Trophoblast cell (in vitro differentiated cells and primary cell): Measurements from ENCODE around the gene GALNT8.

Source experiments
- DNase-seq, 2 donors: peaks; one replicate each; pipeline ENCODE4 v3.0.0-alpha.2; 2016
- H2AFZ ChIP-seq: 2 replicates; pipeline ENCODE4 v1.6.1; 2013; ENCODE audit warnings: low read length, moderate library complexity, mild to moderate bottlenecking; ENCODE audit not compliant: insufficient read depth, poor library complexity
- H2AK5ac ChIP-seq: 2 replicates; pipeline ENCODE4 v1.6.1; 2013; ENCODE audit warnings: mild to moderate bottlenecking, low read length
- H2BK120ac ChIP-seq: 2 replicates; pipeline ENCODE4 v1.6.1; 2013; ENCODE audit warnings: low read length, mild to moderate bottlenecking, moderate library complexity; ENCODE audit not compliant: insufficient read depth, poor library complexity
- H2BK12ac ChIP-seq: 2 replicates; pipeline ENCODE4 v1.6.1; 2013; ENCODE audit warnings: mild to moderate bottlenecking, low read length, moderate library complexity
- H2BK5ac ChIP-seq: 2 replicates; pipeline ENCODE4 v1.6.1; 2013; ENCODE audit warnings: low read length, low read depth, moderate library complexity, mild to moderate bottlenecking; ENCODE audit not compliant: poor library complexity
- H3K14ac ChIP-seq: 2 replicates; pipeline ENCODE4 v1.6.1; 2013; ENCODE audit warnings: mild to moderate bottlenecking, low read length
- H3K18ac ChIP-seq: 2 replicates; pipeline ENCODE4 v1.6.1; 2013; ENCODE audit warnings: mild to moderate bottlenecking, low read length
- H3K23ac ChIP-seq: 2 replicates; pipeline ENCODE4 v1.6.1; 2013; ENCODE audit warnings: low read length
- H3K27ac ChIP-seq: 2 replicates; pipeline ENCODE4 v1.5.1; 2013; ENCODE audit warnings: low read depth, mild to moderate bottlenecking, inconsistent platforms, low read length, moderate library complexity
- H3K27me3 ChIP-seq: 2 replicates; pipeline ENCODE4 v1.6.1; 2013; ENCODE audit warnings: inconsistent platforms, mild to moderate bottlenecking, low read length, moderate library complexity; ENCODE audit not compliant: insufficient read depth
- H3K36me3 ChIP-seq, 2 experiments: 1 replicate in 1 of 2; 2 replicates in 1 of 2; pipeline ENCODE4 v1.6.1; 2013; ENCODE audit warnings: low read length in 2 of 2, mild to moderate bottlenecking in 2 of 2, moderate library complexity in 1 of 2; ENCODE audit not compliant: insufficient read depth in 2 of 2, control insufficient read depth in 1 of 2
- H3K4ac ChIP-seq: 2 replicates; pipeline ENCODE4 v1.6.1; 2013; ENCODE audit warnings: low read depth, mild to moderate bottlenecking, low read length, moderate library complexity
- H3K4me1 ChIP-seq, 2 experiments: 1 replicate in 1 of 2; 2 replicates in 1 of 2; pipeline ENCODE4 v1.6.1; 2013; ENCODE audit warnings: low read length in 2 of 2, mild to moderate bottlenecking in 2 of 2, moderate library complexity in 1 of 2; ENCODE audit not compliant: insufficient read depth in 2 of 2, control insufficient read depth in 1 of 2
- H3K4me2 ChIP-seq: 2 replicates; pipeline ENCODE4 v1.6.1; 2013; ENCODE audit warnings: inconsistent platforms, mild to moderate bottlenecking, low read length, moderate library complexity
- H3K4me3 ChIP-seq: 2 replicates; pipeline ENCODE4 v1.5.1; 2013; ENCODE audit warnings: mild to moderate bottlenecking, low read depth, low read length, inconsistent platforms
- H3K79me1 ChIP-seq: one replicate; pipeline ENCODE4 v1.6.1; 2013; ENCODE audit warnings: low read length
- H3K79me2 ChIP-seq: 2 replicates; pipeline ENCODE4 v1.6.1; 2013; ENCODE audit warnings: low read length, mild to moderate bottlenecking; ENCODE audit not compliant: control insufficient read depth, insufficient read depth, poor library complexity
- H3K9ac ChIP-seq: 2 replicates; pipeline ENCODE4 v1.6.1; 2013; ENCODE audit warnings: mild to moderate bottlenecking, low read length
- H3K9me3 ChIP-seq: 2 replicates; pipeline ENCODE4 v1.6.1; 2013; ENCODE audit warnings: low read depth, mild to moderate bottlenecking, control low read depth, inconsistent platforms, low read length; ENCODE audit not compliant: insufficient read depth
- H4K12ac ChIP-seq: 2 replicates; pipeline ENCODE4 v1.6.1; 2013; ENCODE audit warnings: low read depth, mild to moderate bottlenecking, low read length, moderate library complexity
- H4K8ac ChIP-seq: 2 replicates; pipeline ENCODE4 v1.6.1; 2013; ENCODE audit warnings: low read depth, mild to moderate bottlenecking, low read length, moderate library complexity
- H4K91ac ChIP-seq: one replicate; pipeline ENCODE4 v1.6.1; 2013; ENCODE audit warnings: low read depth, mild to moderate bottlenecking, low read length, moderate library complexity
- WGBS: extraction: QIAGEN DNeasy Blood & Tissue Kit; methylation state at CpG from one replicate; pipeline ENCODE4 v1.1.7; 2013; ENCODE audit warnings: missing lambda C conversion rate; ENCODE audit not compliant: insufficient read length, insufficient coverage; ENCODE audit errors: extremely low coverage; 5-methylcytosine and 5-hydroxymethylcytosine counted together

GALNT8 gene

GRCh38 chr12:4705824-4706223, 14.4 kb upstream of the GALNT8 start:
- no peak overlapping the region for H4K8ac ChIP-seq
- no peaks in the 10 kb centered on the region for H3K27me3 ChIP-seq
- H4K12ac ChIP-seq = no peak overlapping the region
- H3K23ac ChIP-seq = no peak overlapping the region
- no peak for DNase-seq
- no peak overlapping the region for H2BK120ac ChIP-seq
- no peaks in the 10 kb centered on the region for H3K36me3 ChIP-seq
- H3K27ac ChIP-seq = no peak overlapping the region
- no peak overlapping the region for H4K91ac ChIP-seq
- H3K79me1 ChIP-seq = no peaks in the 10 kb centered on the region
- no peak overlapping the region for H2BK12ac ChIP-seq
- no peaks in the 10 kb centered on the region for H3K4me1 ChIP-seq
- no peaks in the 10 kb centered on the region for H3K9me3 ChIP-seq
- no peaks in the 10 kb centered on the region for H3K79me2 ChIP-seq
- no peak overlapping the region for H2BK5ac ChIP-seq
- no peak overlapping the region for H2AFZ ChIP-seq
- H3K4me2 ChIP-seq = no peak overlapping the region
- H3K4ac ChIP-seq = no peak overlapping the region
- no peak overlapping the region for H2AK5ac ChIP-seq
- no peak overlapping the region for H3K14ac ChIP-seq
- no peak overlapping the region for H3K18ac ChIP-seq
- no peak overlapping the region for H3K9ac ChIP-seq
- H3K4me3 ChIP-seq = no peak overlapping the region

- no peak overlapping the region for H4K12ac ChIP-seq
- no peaks in the 10 kb centered on the region for H3K79me1 ChIP-seq
- no peaks in the 10 kb centered on the region for H3K9me3 ChIP-seq
- H3K4me1 ChIP-seq = no peaks in the 10 kb centered on the region
- WGBS = no CpG with 5 or more reads among the region's 2 CpGs
- no peak overlapping the region for H4K91ac ChIP-seq
- H3K9ac ChIP-seq = no peak overlapping the region
- no peaks in the 10 kb centered on the region for H3K27me3 ChIP-seq
- no peak overlapping the region for H2AK5ac ChIP-seq
- no peak overlapping the region for H3K23ac ChIP-seq
- no peak overlapping the region for H2AFZ ChIP-seq
- no peak for DNase-seq
- H3K18ac ChIP-seq = no peak overlapping the region
- H3K36me3 ChIP-seq = no peaks in the 10 kb centered on the region
- no peak overlapping the region for H3K14ac ChIP-seq
- H2BK5ac ChIP-seq = no peak overlapping the region
- no peak overlapping the region for H4K8ac ChIP-seq
- H3K27ac ChIP-seq = no peak overlapping the region
- no peak overlapping the region for H2BK120ac ChIP-seq
- H3K4ac ChIP-seq = no peak overlapping the region
- H3K4me3 ChIP-seq = no peak overlapping the region
- no peaks in the 10 kb centered on the region for H3K79me2 ChIP-seq
- H2BK12ac ChIP-seq = no peak overlapping the region
- no peak overlapping the region for H3K4me2 ChIP-seq
Observed at GRCh38 chr12:4707306-4707705, 12.9 kb upstream of the GALNT8 start.

GRCh38 chr12:4710113-4710512, 10.1 kb upstream of the GALNT8 start:
- no peak overlapping the region for H3K27ac ChIP-seq
- H4K12ac ChIP-seq = no peak overlapping the region
- no peak overlapping the region for H3K4me3 ChIP-seq
- no peaks in the 10 kb centered on the region for H3K36me3 ChIP-seq
- H2BK120ac ChIP-seq = no peak overlapping the region
- no peak overlapping the region for H3K23ac ChIP-seq
- H2BK12ac ChIP-seq = no peak overlapping the region
- no peak overlapping the region for H2AK5ac ChIP-seq
- H3K79me1 ChIP-seq = no peaks in the 10 kb centered on the region
- no peak overlapping the region for H2AFZ ChIP-seq
- no peak overlapping the region for H4K8ac ChIP-seq
- DNase-seq = no peak
- no peak overlapping the region for H3K9ac ChIP-seq
- no peaks in the 10 kb centered on the region for H3K27me3 ChIP-seq
- H3K9me3 ChIP-seq = no peaks in the 10 kb centered on the region
- no peak overlapping the region for H4K91ac ChIP-seq
- H3K4me2 ChIP-seq = no peak overlapping the region
- no peak overlapping the region for H3K14ac ChIP-seq
- H3K4ac ChIP-seq = no peak overlapping the region
- no peak overlapping the region for H3K18ac ChIP-seq
- no peaks in the 10 kb centered on the region for H3K4me1 ChIP-seq
- H2BK5ac ChIP-seq = no peak overlapping the region
- no CpG with 5 or more reads among the region's 1 CpG for WGBS
- H3K79me2 ChIP-seq = no peaks in the 10 kb centered on the region

- no peak overlapping the region for H3K18ac ChIP-seq
- no peaks in the 10 kb centered on the region for H3K79me1 ChIP-seq
- no CpG with 5 or more reads among the region's 6 CpGs for WGBS
Observed at GRCh38 chr12:4714879-4715278, 5.3 kb upstream of the GALNT8 start.

More at GRCh38 chr12:4714879-4715278, 5.3 kb upstream of the GALNT8 start:
- Histone ChIP-seq H2AFZ (no peak overlapping the region), H2AK5ac (no peak overlapping the region), H3K4ac (no peak overlapping the region), H3K14ac (no peak overlapping the region), H3K23ac (no peak overlapping the region), H3K36me3 (no peaks in the 10 kb centered on the region), H2BK5ac (no peak overlapping the region), H2BK120ac (no peak overlapping the region), H4K12ac (no peak overlapping the region), H4K8ac (no peak overlapping the region), H3K4me1 (no peaks in the 10 kb centered on the region), H3K27me3 (no peaks in the 10 kb centered on the region), H3K9ac (no peak overlapping the region), H2BK12ac (no peak overlapping the region), H3K27ac (no peak overlapping the region), H3K79me2 (no peaks in the 10 kb centered on the region), H3K4me2 (no peak overlapping the region), H3K9me3 (no peaks in the 10 kb centered on the region), H3K4me3 (no peak overlapping the region), H4K91ac (no peak overlapping the region)
- DNase-seq = no peak
